ENCODE data around the gene PREX1.

PREX1 gene

DNA sequence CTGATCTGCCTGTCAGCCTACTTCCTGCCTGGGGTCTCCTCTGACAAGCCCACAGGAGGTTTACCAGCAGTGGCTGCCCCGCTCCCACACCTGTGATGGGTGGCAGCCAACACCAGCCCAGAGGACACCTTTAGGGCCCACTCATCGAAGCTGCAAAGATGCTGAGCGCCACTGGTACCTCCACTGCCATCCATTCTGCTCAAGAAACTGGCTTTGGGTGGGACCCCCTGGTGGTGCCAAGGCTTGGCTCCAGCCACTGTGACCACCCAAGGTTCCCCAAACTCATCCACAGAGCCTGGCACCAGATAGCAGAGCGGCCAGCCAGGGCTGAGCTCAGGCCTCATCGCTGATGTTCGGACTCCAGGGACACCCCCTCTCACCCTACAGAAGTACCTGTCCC is 42.5 kb downstream of the PREX1 start:
- peaks cover 0 to 4% of the 10 kb centered on the region in 2 experiments for H3K36me3 ChIP-seq (ENCODE audit: control insufficient read depth in 1 of 2, insufficient read depth in 2 of 2, low read depth in 1 of 2, low read length in 2 of 2)
- no peak overlapping the region for H3K27ac ChIP-seq (ENCODE audit: low read length, poor library complexity, severe bottlenecking)
- no peak overlapping the region for H3K9ac ChIP-seq (ENCODE audit: low read length)
- 88% methylated on average over 6 of the region's 6 CpGs for WGBS
- no peak overlapping the region for H3K4me3 ChIP-seq (ENCODE audit: insufficient read depth in 1 of 2, low read depth in 1 of 2, low read length in 2 of 2)
- H3K27me3 ChIP-seq (ENCODE audit: control insufficient read depth in 1 of 2, insufficient read depth in 1 of 2, low read length in 2 of 2), result peaks cover 0 to 42% of the 10 kb centered on the region in 2 experiments
- H3K23ac ChIP-seq (ENCODE audit: low read length in 2 of 2), result no peak overlapping the region
- H3K79me1 ChIP-seq (replicated peaks; ENCODE audit: low read length, poor library complexity, severe bottlenecking), result peaks cover 37% of the 10 kb centered on the region
- no peak overlapping the region for H2BK120ac ChIP-seq (ENCODE audit: low read depth, low read length)
- H2BK5ac ChIP-seq (ENCODE audit: low read depth, low read length, poor library complexity, severe bottlenecking), result no peak overlapping the region
- H4K8ac ChIP-seq (ENCODE audit: low read length), result no peak overlapping the region
- H3K18ac ChIP-seq (ENCODE audit: low read depth in 1 of 2, low read length in 2 of 2), result no peak overlapping the region
- H2BK15ac ChIP-seq (ENCODE audit: low read depth, poor library complexity, severe bottlenecking), result no peak overlapping the region
- no peak overlapping the region for H3K14ac ChIP-seq (ENCODE audit: low read length in 2 of 2)
- H3K4me1 ChIP-seq (ENCODE audit: control insufficient read depth, insufficient read depth, low read depth, low read length), result peaks cover 14% of the 10 kb centered on the region
- no peak overlapping the region for H3K4ac ChIP-seq (ENCODE audit: low read depth in 1 of 2, low read length in 2 of 2)
- H3K9me3 ChIP-seq (ENCODE audit: control insufficient read depth, low read length), result no peaks in the 10 kb centered on the region
- no peak overlapping the region for H2AFZ ChIP-seq (ENCODE audit: low read depth, low read length)
- H4K91ac ChIP-seq (ENCODE audit: low read length), result no peak overlapping the region
- DNase-seq, result no peak
- H3K4me2 ChIP-seq (ENCODE audit: low read length, poor library complexity, severe bottlenecking), result no peak overlapping the region
- no peak overlapping the region for H2BK12ac ChIP-seq (ENCODE audit: low read length in 2 of 2)
- H2AK5ac ChIP-seq (ENCODE audit: low read length, severe bottlenecking), result no peak overlapping the region

DNA sequence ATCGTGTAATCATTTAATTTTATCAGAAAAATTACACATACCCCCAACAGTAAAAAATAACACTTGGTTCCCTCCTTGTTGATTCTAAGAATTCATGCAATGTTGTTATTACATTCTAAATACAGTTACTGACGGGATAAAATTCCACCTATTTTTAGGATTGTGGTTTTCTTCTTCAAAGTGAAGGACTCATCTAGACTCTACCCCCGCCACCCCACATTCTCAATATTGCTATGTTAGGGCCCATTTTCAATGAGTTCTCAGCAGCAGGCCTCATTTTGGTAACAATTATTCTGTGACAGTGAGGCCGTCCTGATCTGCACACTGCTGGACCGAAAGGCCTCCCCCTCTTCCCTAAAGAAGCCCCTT is 43.5 kb downstream of the PREX1 start:
- Histone ChIP-seq H3K4me3 (ENCODE audit: insufficient read depth in 1 of 2, low read depth in 1 of 2, low read length in 2 of 2) (no peak overlapping the region), H2BK15ac (ENCODE audit: low read depth, poor library complexity, severe bottlenecking) (no peak overlapping the region), H3K23ac (ENCODE audit: low read length in 2 of 2) (no peak overlapping the region), H3K27me3 (ENCODE audit: control insufficient read depth in 1 of 2, insufficient read depth in 1 of 2, low read length in 2 of 2) (peaks cover 0 to 32% of the 10 kb centered on the region in 2 experiments), H3K14ac (ENCODE audit: low read length in 2 of 2) (no peak overlapping the region), H3K4me2 (ENCODE audit: low read length, poor library complexity, severe bottlenecking) (no peak overlapping the region), H2BK120ac (ENCODE audit: low read depth, low read length) (no peak overlapping the region), H2BK5ac (ENCODE audit: low read depth, low read length, poor library complexity, severe bottlenecking) (no peak overlapping the region), H3K27ac (ENCODE audit: low read length, poor library complexity, severe bottlenecking) (no peak overlapping the region), H3K9ac (ENCODE audit: low read length) (no peak overlapping the region), H2BK12ac (ENCODE audit: low read length in 2 of 2) (no peak overlapping the region), H3K18ac (ENCODE audit: low read depth in 1 of 2, low read length in 2 of 2) (no peak overlapping the region), H3K36me3 (ENCODE audit: control insufficient read depth in 1 of 2, insufficient read depth in 2 of 2, low read depth in 1 of 2, low read length in 2 of 2) (peaks cover 0 to 4% of the 10 kb centered on the region in 2 experiments), H2AFZ (ENCODE audit: low read depth, low read length) (no peak overlapping the region), H4K91ac (ENCODE audit: low read length) (no peak overlapping the region), H3K4me1 (ENCODE audit: control insufficient read depth, insufficient read depth, low read depth, low read length) (peaks cover 14% of the 10 kb centered on the region), H3K9me3 (ENCODE audit: control insufficient read depth, low read length) (no peaks in the 10 kb centered on the region), H3K4ac (ENCODE audit: low read depth in 1 of 2, low read length in 2 of 2) (no peak overlapping the region), H4K8ac (ENCODE audit: low read length) (no peak overlapping the region), H3K79me1 (replicated peaks; ENCODE audit: low read length, poor library complexity, severe bottlenecking) (peaks cover 37% of the 10 kb centered on the region), H2AK5ac (ENCODE audit: low read length, severe bottlenecking) (no peak overlapping the region)
- 90% methylated on average over 4 of the region's 5 CpGs for WGBS
- no peak for DNase-seq

DNA sequence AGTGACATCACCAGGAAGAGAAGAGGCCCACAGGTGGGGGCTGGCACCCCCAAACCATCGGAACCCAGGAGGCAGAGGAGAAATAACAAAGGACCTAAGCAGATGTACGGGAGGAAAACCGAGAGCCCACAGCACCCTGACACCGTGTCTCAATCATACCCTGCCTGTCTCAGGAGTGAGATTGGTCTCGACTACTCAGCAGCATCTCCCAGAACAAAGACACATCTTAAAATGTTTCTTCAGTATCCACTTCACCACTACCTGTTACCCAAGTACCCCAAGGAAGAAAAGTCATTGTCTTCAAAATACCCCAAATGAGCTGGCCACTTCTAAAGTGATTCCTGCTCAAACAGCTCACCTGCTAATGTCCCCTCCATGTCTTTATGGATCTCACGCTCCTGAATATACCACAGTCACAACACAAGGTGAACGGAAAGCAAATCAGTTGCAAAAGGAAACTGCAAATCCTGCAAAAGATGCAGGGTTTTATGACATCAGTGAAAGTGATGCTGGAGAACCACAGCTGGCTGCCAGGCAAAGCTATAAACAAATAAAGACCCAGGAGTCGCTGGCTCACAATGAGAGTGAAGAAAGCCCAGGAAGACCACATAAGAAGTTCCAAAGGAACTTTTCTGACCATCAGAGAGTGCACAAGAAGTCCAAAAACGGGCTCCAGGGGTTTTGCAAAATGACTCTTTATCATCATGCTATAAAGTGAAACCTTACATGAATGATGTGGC is 44.1 kb downstream of the PREX1 start:
- H3K4me3 ChIP-seq (ENCODE audit: insufficient read depth in 1 of 2, low read depth in 1 of 2, low read length in 2 of 2), result no peak overlapping the region
- H3K36me3 ChIP-seq (ENCODE audit: control insufficient read depth in 1 of 2, insufficient read depth in 2 of 2, low read depth in 1 of 2, low read length in 2 of 2), result peaks cover 0 to 4% of the 10 kb centered on the region in 2 experiments
- no peak overlapping the region for H2BK12ac ChIP-seq (ENCODE audit: low read length in 2 of 2)
- peaks cover 0 to 26% of the 10 kb centered on the region in 2 experiments for H3K27me3 ChIP-seq (ENCODE audit: control insufficient read depth in 1 of 2, insufficient read depth in 1 of 2, low read length in 2 of 2)
- H3K4me2 ChIP-seq (ENCODE audit: low read length, poor library complexity, severe bottlenecking), result no peak overlapping the region
- H3K18ac ChIP-seq (ENCODE audit: low read depth in 1 of 2, low read length in 2 of 2), result no peak overlapping the region
- no peak overlapping the region for H2AFZ ChIP-seq (ENCODE audit: low read depth, low read length)
- H2BK120ac ChIP-seq (ENCODE audit: low read depth, low read length), result no peak overlapping the region
- H4K8ac ChIP-seq (ENCODE audit: low read length), result no peak overlapping the region
- no peak overlapping the region for H3K9ac ChIP-seq (ENCODE audit: low read length)
- H2AK5ac ChIP-seq (ENCODE audit: low read length, severe bottlenecking), result peak overlapping the region; percentile 35
- no peak overlapping the region for H3K4ac ChIP-seq (ENCODE audit: low read depth in 1 of 2, low read length in 2 of 2)
- 80% methylated on average over 9 of the region's 9 CpGs for WGBS
- H4K91ac ChIP-seq (ENCODE audit: low read length), result no peak overlapping the region
- H3K27ac ChIP-seq (ENCODE audit: low read length, poor library complexity, severe bottlenecking), result no peak overlapping the region
- no peak overlapping the region for H2BK5ac ChIP-seq (ENCODE audit: low read depth, low read length, poor library complexity, severe bottlenecking)
- peaks cover 14% of the 10 kb centered on the region for H3K4me1 ChIP-seq (ENCODE audit: control insufficient read depth, insufficient read depth, low read depth, low read length)
- no peaks in the 10 kb centered on the region for H3K9me3 ChIP-seq (ENCODE audit: control insufficient read depth, low read length)
- DNase-seq, result peak; percentile 14
- no peak overlapping the region for H2BK15ac ChIP-seq (ENCODE audit: low read depth, poor library complexity, severe bottlenecking)
- H3K14ac ChIP-seq (ENCODE audit: low read length in 2 of 2), result no peak overlapping the region
- H3K23ac ChIP-seq (ENCODE audit: low read length in 2 of 2), result no peak overlapping the region
- H3K79me1 ChIP-seq (replicated peaks; ENCODE audit: low read length, poor library complexity, severe bottlenecking), result peaks cover 37% of the 10 kb centered on the region

DNA sequence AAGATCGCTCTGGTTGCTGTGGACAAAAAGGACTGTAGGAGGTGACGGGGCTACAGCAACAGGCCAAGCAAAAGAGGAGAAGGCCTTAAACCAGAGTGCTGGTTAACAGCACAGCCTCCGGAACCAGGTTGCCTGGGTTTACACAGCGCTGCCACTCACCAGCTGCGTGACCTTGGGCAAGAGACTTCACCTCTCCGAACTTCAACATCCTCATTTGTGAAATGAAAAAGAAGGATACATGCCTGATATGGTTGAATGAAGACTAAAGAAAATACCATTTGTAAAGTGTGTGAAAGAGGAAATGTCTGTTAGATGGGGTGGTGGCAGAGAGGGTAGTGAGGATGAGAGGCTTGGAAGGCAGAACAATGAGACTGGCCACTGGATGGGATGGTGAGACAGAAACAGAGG is 44.9 kb downstream of the PREX1 start:
- H2BK12ac ChIP-seq (ENCODE audit: low read length in 2 of 2), result no peak overlapping the region
- no peak overlapping the region for H2BK120ac ChIP-seq (ENCODE audit: low read depth, low read length)
- H3K27me3 ChIP-seq (ENCODE audit: control insufficient read depth in 1 of 2, insufficient read depth in 1 of 2, low read length in 2 of 2), result peaks cover 0 to 21% of the 10 kb centered on the region in 2 experiments
- no peaks in the 10 kb centered on the region for H3K9me3 ChIP-seq (ENCODE audit: control insufficient read depth, low read length)
- no peak overlapping the region for H4K91ac ChIP-seq (ENCODE audit: low read length)
- H3K14ac ChIP-seq (ENCODE audit: low read length in 2 of 2), result no peak overlapping the region
- no peak overlapping the region for H2AFZ ChIP-seq (ENCODE audit: low read depth, low read length)
- no peak overlapping the region for H2BK5ac ChIP-seq (ENCODE audit: low read depth, low read length, poor library complexity, severe bottlenecking)
- no peak overlapping the region for H4K8ac ChIP-seq (ENCODE audit: low read length)
- H3K23ac ChIP-seq (ENCODE audit: low read length in 2 of 2), result no peak overlapping the region
- no peak overlapping the region for H3K4ac ChIP-seq (ENCODE audit: low read depth in 1 of 2, low read length in 2 of 2)
- no peak overlapping the region for H3K27ac ChIP-seq (ENCODE audit: low read length, poor library complexity, severe bottlenecking)
- peaks cover 12% of the 10 kb centered on the region for H3K4me1 ChIP-seq (ENCODE audit: control insufficient read depth, insufficient read depth, low read depth, low read length)
- H3K4me2 ChIP-seq (ENCODE audit: low read length, poor library complexity, severe bottlenecking), result no peak overlapping the region
- H3K9ac ChIP-seq (ENCODE audit: low read length), result no peak overlapping the region
- H3K79me1 ChIP-seq (replicated peaks; ENCODE audit: low read length, poor library complexity, severe bottlenecking), result peaks cover 37% of the 10 kb centered on the region
- peaks cover 0 to 4% of the 10 kb centered on the region in 2 experiments for H3K36me3 ChIP-seq (ENCODE audit: control insufficient read depth in 1 of 2, insufficient read depth in 2 of 2, low read depth in 1 of 2, low read length in 2 of 2)
- no peak overlapping the region for H2AK5ac ChIP-seq (ENCODE audit: low read length, severe bottlenecking)
- no peak overlapping the region for H3K18ac ChIP-seq (ENCODE audit: low read depth in 1 of 2, low read length in 2 of 2)
- WGBS, result 95% methylated on average over 6 of the region's 6 CpGs
- DNase-seq, result no peak
- H2BK15ac ChIP-seq (ENCODE audit: low read depth, poor library complexity, severe bottlenecking), result no peak overlapping the region
- H3K4me3 ChIP-seq (ENCODE audit: insufficient read depth in 1 of 2, low read depth in 1 of 2, low read length in 2 of 2), result no peak overlapping the region
